BE2C (cell line): ENCODE results near the gene TRIO.

Source experiments
- DNase-seq: peaks from one replicate; pipeline ENCODE4 v3.0.0-alpha.2; 2020
- H3K27me3 ChIP-seq: fragments of 250-450 bp; sonication (Bioruptor Pico); 2 replicates; pipeline ENCODE4 v1.5.1; 2020; ENCODE audit warnings: mild to moderate bottlenecking
- H3K36me3 ChIP-seq: fragments of 250-450 bp; sonication (Bioruptor Pico); 2 replicates; pipeline ENCODE4 v1.5.1; 2020; ENCODE audit warnings: mild to moderate bottlenecking
- H3K4me1 ChIP-seq: fragments of 250-450 bp; sonication (Bioruptor Pico); 2 replicates; pipeline ENCODE4 v1.5.1; 2020
- H3K4me3 ChIP-seq: 2 replicates; pipeline ENCODE4 v1.5.1; 2011; ENCODE audit warnings: low read depth, low read length
- H3K9me3 ChIP-seq: fragments of 250-450 bp; sonication (Bioruptor Pico); 2 replicates; pipeline ENCODE4 v1.5.1; 2020
- CTCF ChIP-seq: IDR thresholded peaks from 2 replicates; pipeline ENCODE4 v1.5.1; 2012; ENCODE audit warnings: mild to moderate bottlenecking, low read depth, low read length

TRIO gene

GRCh38 chr5:14237317-14238086 lies 94.4 kb downstream of the TRIO start:
- Histone ChIP-seq H3K4me3 (no peak overlapping the region), H3K4me1 (peaks cover 32% of the 10 kb centered on the region)
- no peak for DNase-seq

GRCh38 chr5:14238272-14238671 lies 95.1 kb downstream of the TRIO start:
- TF ChIP-seq CTCF, result no peak
- Histone ChIP-seq H3K36me3 (no peaks in the 10 kb centered on the region), H3K27me3 (no peaks in the 10 kb centered on the region), H3K4me3 (no peak overlapping the region), H3K9me3 (no peaks in the 10 kb centered on the region), H3K4me1 (peaks cover 33% of the 10 kb centered on the region)
- DNase-seq, result no peak

More at GRCh38 chr5:14237317-14238086, 94.4 kb downstream of the TRIO start:
- no peaks in the 10 kb centered on the region for H3K9me3 ChIP-seq
- H3K27me3 ChIP-seq, result no peaks in the 10 kb centered on the region
- H3K36me3 ChIP-seq, result no peaks in the 10 kb centered on the region
- no peak for TF ChIP-seq CTCF

GRCh38 chr5:14239404-14239803 lies 96.3 kb downstream of the TRIO start:
- Histone ChIP-seq H3K9me3 (no peaks in the 10 kb centered on the region), H3K4me3 (no peak overlapping the region), H3K4me1 (peaks cover 33% of the 10 kb centered on the region), H3K36me3 (no peaks in the 10 kb centered on the region), H3K27me3 (no peaks in the 10 kb centered on the region)
- DNase-seq, result no peak
- no peak for TF ChIP-seq CTCF

GRCh38 chr5:14239951-14240350 lies 96.8 kb downstream of the TRIO start:
- no peak for DNase-seq

GRCh38 chr5:14240359-14240758 lies 97.2 kb downstream of the TRIO start:
- TF ChIP-seq CTCF, result no peak
- no peaks in the 10 kb centered on the region for H3K9me3 ChIP-seq
- no peak overlapping the region for H3K4me3 ChIP-seq
- no peaks in the 10 kb centered on the region for H3K36me3 ChIP-seq
- H3K27me3 ChIP-seq, result no peaks in the 10 kb centered on the region
- no peak for DNase-seq
- peaks cover 33% of the 10 kb centered on the region for H3K4me1 ChIP-seq

More at GRCh38 chr5:14239951-14240350, 96.8 kb downstream of the TRIO start:
- TF ChIP-seq CTCF, result no peak
- no peaks in the 10 kb centered on the region for H3K9me3 ChIP-seq
- H3K27me3 ChIP-seq, result no peaks in the 10 kb centered on the region
- no peak overlapping the region for H3K4me3 ChIP-seq
- H3K36me3 ChIP-seq, result no peaks in the 10 kb centered on the region
- peaks cover 33% of the 10 kb centered on the region for H3K4me1 ChIP-seq

- Histone ChIP-seq H3K4me3 (no peak overlapping the region), H3K27me3 (no peaks in the 10 kb centered on the region), H3K9me3 (no peaks in the 10 kb centered on the region), H3K36me3 (no peaks in the 10 kb centered on the region), H3K4me1 (peaks cover 33% of the 10 kb centered on the region)
- no peak for DNase-seq
- TF ChIP-seq CTCF, result no peak
These were observed 98.0 kb downstream of the TRIO start for GRCh38 chr5:14241141-14241540.
